A549 (cell line): ENCODE data around the gene TMOD1.

Source experiments
- CHD4 ChIP-seq: fragments of 200-600 bp; sonication (generic); IDR thresholded peaks from 2 replicates; pipeline ENCODE4 v1.6.1; 2016; ENCODE audit warnings: antibody characterized with exemption, mild to moderate bottlenecking, borderline replicate concordance
- HDAC2 ChIP-seq: fragments of 200-600 bp; sonication (generic); IDR thresholded peaks from 2 replicates; pipeline ENCODE4 v1.6.1; 2016
- MAZ ChIP-seq: fragments of 150-350 bp; IDR thresholded peaks from 2 replicates; pipeline ENCODE4 v1.6.1; 2014; ENCODE audit warnings: antibody characterized with exemption, low read depth, low read length, borderline replicate concordance
- POLR2A ChIP-seq: IDR thresholded peaks from 2 replicates; pipeline ENCODE4 v1.6.1; 2012; ENCODE audit warnings: mild to moderate bottlenecking, low read length
- RAD21 ChIP-seq, 2 experiments: fragments of >200 bp in 1 of 2; sonication (Bioruptor Twin) in 1 of 2; formaldehyde crosslinking in 1 of 2; IDR thresholded peaks in 1 of 2; conservative IDR thresholded peaks in 1 of 2; 2 replicates in 1 of 2; 3 replicates in 1 of 2; pipeline ENCODE4 v1.6.1; 2012 to 2018; ENCODE audit warnings: inconsistent platforms in 1 of 2
- RCOR1 ChIP-seq: fragments of 150-350 bp; IDR thresholded peaks from 2 replicates; pipeline ENCODE4 v1.6.1; 2014; ENCODE audit warnings: antibody characterized with exemption, low read length, low read depth
- RFX5 ChIP-seq: fragments of 450-650 bp; IDR thresholded peaks from 2 replicates; pipeline ENCODE4 v1.7.1; 2014; ENCODE audit warnings: antibody characterized with exemption, mild to moderate bottlenecking, moderate library complexity
- RNF2 ChIP-seq: fragments of 200-600 bp; sonication (generic); IDR thresholded peaks from 2 replicates; pipeline ENCODE4 v1.6.1; 2016; ENCODE audit warnings: low read depth, mild to moderate bottlenecking, antibody characterized with exemption, moderate library complexity, borderline replicate concordance
- TF ChIP-seq, protein P1 (sequence below): fragments of >200 bp; sonication (Bioruptor Twin); formaldehyde crosslinking; IDR thresholded peaks from 3 replicates; pipeline ENCODE4 v1.5.1; 2016
- TF ChIP-seq, protein P2 (sequence below): fragments of 450-650 bp; IDR thresholded peaks from 2 replicates; pipeline ENCODE4 v1.6.1; 2014; ENCODE audit warnings: antibody characterized with exemption
- TF ChIP-seq, protein P3 (sequence below): fragments of >200 bp; sonication (Bioruptor Twin); formaldehyde crosslinking; IDR thresholded peaks from 3 replicates; pipeline ENCODE4 v1.6.1; 2016

DNA sequence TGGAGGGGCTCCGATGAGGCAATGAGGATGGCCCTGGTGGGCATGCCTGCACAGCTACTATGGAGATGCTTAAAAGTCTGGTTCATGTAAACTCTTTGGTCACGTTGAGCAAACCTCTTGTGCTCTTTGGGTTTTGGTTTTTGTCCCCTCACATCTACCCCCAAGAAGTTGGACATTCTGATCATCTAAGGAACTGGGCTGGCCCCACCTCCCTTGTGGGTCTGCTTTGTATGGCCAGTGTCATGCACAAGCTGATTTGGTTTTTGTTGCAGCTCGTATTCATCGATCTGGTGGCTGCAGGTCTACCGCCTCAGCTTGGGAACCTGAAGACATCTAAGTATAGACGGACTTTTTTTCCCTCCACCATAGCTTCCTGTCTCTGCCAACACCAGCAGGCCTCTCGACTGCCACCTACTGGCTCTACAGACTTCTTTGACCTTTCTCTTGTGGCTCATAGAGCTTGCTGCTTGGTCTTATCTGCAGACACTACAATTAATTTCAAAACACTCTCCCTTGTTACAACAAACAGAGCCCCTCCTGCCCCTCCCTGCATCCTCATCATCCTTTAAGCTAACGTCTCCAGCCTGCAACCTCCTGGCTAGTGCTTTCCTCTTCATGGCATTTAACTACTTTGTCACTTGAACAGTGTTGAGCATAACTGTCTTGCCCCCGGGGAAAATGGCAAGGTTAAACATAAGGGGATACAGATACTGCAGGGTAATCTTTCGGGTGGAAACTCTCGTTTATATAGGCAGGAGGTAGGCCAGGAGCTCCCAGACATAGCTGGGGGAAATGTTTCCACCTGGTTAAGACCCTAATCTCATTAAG, 97.2 kb downstream of the TMOD1 start:
- TF ChIP-seq POLR2A = no peak
- TF ChIP-seq, protein P1, sequence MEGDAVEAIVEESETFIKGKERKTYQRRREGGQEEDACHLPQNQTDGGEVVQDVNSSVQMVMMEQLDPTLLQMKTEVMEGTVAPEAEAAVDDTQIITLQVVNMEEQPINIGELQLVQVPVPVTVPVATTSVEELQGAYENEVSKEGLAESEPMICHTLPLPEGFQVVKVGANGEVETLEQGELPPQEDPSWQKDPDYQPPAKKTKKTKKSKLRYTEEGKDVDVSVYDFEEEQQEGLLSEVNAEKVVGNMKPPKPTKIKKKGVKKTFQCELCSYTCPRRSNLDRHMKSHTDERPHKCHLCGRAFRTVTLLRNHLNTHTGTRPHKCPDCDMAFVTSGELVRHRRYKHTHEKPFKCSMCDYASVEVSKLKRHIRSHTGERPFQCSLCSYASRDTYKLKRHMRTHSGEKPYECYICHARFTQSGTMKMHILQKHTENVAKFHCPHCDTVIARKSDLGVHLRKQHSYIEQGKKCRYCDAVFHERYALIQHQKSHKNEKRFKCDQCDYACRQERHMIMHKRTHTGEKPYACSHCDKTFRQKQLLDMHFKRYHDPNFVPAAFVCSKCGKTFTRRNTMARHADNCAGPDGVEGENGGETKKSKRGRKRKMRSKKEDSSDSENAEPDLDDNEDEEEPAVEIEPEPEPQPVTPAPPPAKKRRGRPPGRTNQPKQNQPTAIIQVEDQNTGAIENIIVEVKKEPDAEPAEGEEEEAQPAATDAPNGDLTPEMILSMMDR = peak; percentile 83
- TF ChIP-seq, protein P2, sequence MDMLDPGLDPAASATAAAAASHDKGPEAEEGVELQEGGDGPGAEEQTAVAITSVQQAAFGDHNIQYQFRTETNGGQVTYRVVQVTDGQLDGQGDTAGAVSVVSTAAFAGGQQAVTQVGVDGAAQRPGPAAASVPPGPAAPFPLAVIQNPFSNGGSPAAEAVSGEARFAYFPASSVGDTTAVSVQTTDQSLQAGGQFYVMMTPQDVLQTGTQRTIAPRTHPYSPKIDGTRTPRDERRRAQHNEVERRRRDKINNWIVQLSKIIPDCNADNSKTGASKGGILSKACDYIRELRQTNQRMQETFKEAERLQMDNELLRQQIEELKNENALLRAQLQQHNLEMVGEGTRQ = no peak
- no peak for TF ChIP-seq RCOR1
- no peak for TF ChIP-seq RFX5
- no peak for TF ChIP-seq RNF2
- no peak for TF ChIP-seq CHD4
- TF ChIP-seq MAZ = no peak
- TF ChIP-seq HDAC2 = no peak
- TF ChIP-seq, protein P3, sequence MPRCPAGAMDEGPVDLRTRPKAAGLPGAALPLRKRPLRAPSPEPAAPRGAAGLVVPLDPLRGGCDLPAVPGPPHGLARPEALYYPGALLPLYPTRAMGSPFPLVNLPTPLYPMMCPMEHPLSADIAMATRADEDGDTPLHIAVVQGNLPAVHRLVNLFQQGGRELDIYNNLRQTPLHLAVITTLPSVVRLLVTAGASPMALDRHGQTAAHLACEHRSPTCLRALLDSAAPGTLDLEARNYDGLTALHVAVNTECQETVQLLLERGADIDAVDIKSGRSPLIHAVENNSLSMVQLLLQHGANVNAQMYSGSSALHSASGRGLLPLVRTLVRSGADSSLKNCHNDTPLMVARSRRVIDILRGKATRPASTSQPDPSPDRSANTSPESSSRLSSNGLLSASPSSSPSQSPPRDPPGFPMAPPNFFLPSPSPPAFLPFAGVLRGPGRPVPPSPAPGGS = no peak
- peak; percentile 72 to 75 for TF ChIP-seq RAD21 (conservative IDR thresholded peaks at IDR 0.05 in 1 of 2, IDR thresholded peaks at IDR 0.05 in 1 of 2)
